ENCODE results near the gene FZD8.

Gene FZD8

DNA sequence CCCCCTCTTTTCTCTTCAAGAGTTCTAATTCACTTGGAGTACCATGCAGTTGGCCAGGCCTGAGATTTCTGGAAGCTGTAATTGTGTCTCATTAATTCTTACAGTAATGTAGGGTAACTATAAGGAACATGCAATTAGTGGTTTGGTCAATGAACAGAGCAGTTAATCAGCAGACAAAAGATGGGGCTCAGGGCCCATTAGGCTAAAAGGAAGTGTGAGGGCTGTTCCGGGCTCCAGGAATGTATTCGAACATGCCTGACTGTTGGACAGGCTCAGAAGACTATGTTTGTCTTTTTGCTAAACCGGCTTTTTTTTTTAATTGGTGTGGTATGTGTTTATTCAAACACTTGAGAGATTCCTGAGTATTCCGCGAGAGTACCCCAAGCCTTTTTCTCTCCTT is 42.5 kb upstream of the FZD8 start:
- TF ChIP-seq EP300 (IDR thresholded peaks at IDR 0.05; ENCODE audit: borderline replicate concordance), result no peak
- TF ChIP-seq FOXM1 (IDR thresholded peaks at IDR 0.05; ENCODE audit: borderline replicate concordance, low read depth), result no peak
- TF ChIP-seq, protein P1, sequence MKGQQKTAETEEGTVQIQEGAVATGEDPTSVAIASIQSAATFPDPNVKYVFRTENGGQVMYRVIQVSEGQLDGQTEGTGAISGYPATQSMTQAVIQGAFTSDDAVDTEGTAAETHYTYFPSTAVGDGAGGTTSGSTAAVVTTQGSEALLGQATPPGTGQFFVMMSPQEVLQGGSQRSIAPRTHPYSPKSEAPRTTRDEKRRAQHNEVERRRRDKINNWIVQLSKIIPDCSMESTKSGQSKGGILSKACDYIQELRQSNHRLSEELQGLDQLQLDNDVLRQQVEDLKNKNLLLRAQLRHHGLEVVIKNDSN (IDR thresholded peaks at IDR 0.05), result no peak
- no peak for TF ChIP-seq TAF1 (IDR thresholded peaks at IDR 0.05; ENCODE audit: low read depth)
- no peak for TF ChIP-seq CEBPB (IDR thresholded peaks at IDR 0.05)
- TF ChIP-seq YY1 (IDR thresholded peaks at IDR 0.05; ENCODE audit: low read depth), result no peak
- TF ChIP-seq ZBTB7A (IDR thresholded peaks at IDR 0.05; ENCODE audit: low read depth), result no peak
- TF ChIP-seq EGR1 (IDR thresholded peaks at IDR 0.05), result no peak
- TF ChIP-seq TCF12 (IDR thresholded peaks at IDR 0.05; ENCODE audit: low read depth), result no peak
- no peak for TF ChIP-seq NFIC (IDR thresholded peaks at IDR 0.05)
- no peak for TF ChIP-seq TEAD4 (IDR thresholded peaks at IDR 0.05)
- no peak for TF ChIP-seq CREB1 (IDR thresholded peaks at IDR 0.05; ENCODE audit: low read depth)
- TF ChIP-seq RAD21 (IDR thresholded peaks at IDR 0.05; ENCODE audit: low read depth), result no peak
- TF ChIP-seq, protein P2, sequence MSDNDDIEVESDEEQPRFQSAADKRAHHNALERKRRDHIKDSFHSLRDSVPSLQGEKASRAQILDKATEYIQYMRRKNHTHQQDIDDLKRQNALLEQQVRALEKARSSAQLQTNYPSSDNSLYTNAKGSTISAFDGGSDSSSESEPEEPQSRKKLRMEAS (IDR thresholded peaks at IDR 0.05), result no peak

DNA sequence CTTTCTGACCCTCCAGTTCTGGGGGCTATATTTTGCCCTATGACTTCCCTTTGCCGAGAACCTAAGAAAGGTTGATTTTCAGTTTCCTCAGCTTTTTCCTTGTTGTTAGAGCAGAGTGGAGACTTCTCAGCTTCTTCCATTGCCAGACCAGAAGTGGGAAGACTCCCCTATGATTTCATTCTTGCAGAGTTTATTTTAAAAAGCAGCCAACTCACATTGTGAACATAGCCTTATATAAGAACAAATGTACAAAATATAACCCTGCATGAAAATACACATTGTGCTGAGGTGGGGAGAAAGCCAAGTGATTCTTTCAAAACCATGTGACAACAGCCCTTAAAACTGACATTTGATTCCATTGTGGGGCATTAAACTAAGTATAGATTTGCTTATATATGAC is 33.8 kb upstream of the FZD8 start:
- TF ChIP-seq EGR1 (IDR thresholded peaks at IDR 0.05) (no peak), ZBTB7A (IDR thresholded peaks at IDR 0.05; ENCODE audit: low read depth) (no peak), REST (IDR thresholded peaks at IDR 0.05; ENCODE audit: low read depth) (no peak), RAD21 (IDR thresholded peaks at IDR 0.05; ENCODE audit: low read depth) (no peak), TEAD4 (IDR thresholded peaks at IDR 0.05) (no peak), CEBPB (IDR thresholded peaks at IDR 0.05) (no peak), FOXM1 (IDR thresholded peaks at IDR 0.05; ENCODE audit: borderline replicate concordance, low read depth) (no peak), NFIC (IDR thresholded peaks at IDR 0.05) (no peak), YY1 (IDR thresholded peaks at IDR 0.05; ENCODE audit: low read depth) (no peak), CREB1 (IDR thresholded peaks at IDR 0.05; ENCODE audit: low read depth) (no peak), EP300 (IDR thresholded peaks at IDR 0.05; ENCODE audit: borderline replicate concordance) (no peak), TCF12 (IDR thresholded peaks at IDR 0.05; ENCODE audit: low read depth) (no peak), TAF1 (IDR thresholded peaks at IDR 0.05; ENCODE audit: low read depth) (no peak)
- TF ChIP-seq, protein P2 (IDR thresholded peaks at IDR 0.05), result no peak
- TF ChIP-seq, protein P1 (IDR thresholded peaks at IDR 0.05), result no peak

- TF ChIP-seq EP300 (IDR thresholded peaks at IDR 0.05; ENCODE audit: borderline replicate concordance) (no peak), NFIC (IDR thresholded peaks at IDR 0.05) (no peak), FOXM1 (IDR thresholded peaks at IDR 0.05; ENCODE audit: borderline replicate concordance, low read depth) (no peak), TCF12 (IDR thresholded peaks at IDR 0.05; ENCODE audit: low read depth) (no peak), REST (IDR thresholded peaks at IDR 0.05; ENCODE audit: low read depth) (no peak), TEAD4 (IDR thresholded peaks at IDR 0.05) (no peak), ZBTB7A (IDR thresholded peaks at IDR 0.05; ENCODE audit: low read depth) (no peak), EGR1 (IDR thresholded peaks at IDR 0.05) (no peak), CREB1 (IDR thresholded peaks at IDR 0.05; ENCODE audit: low read depth) (no peak), TAF1 (IDR thresholded peaks at IDR 0.05; ENCODE audit: low read depth) (no peak), CEBPB (IDR thresholded peaks at IDR 0.05) (no peak), RAD21 (IDR thresholded peaks at IDR 0.05; ENCODE audit: low read depth) (no peak), YY1 (IDR thresholded peaks at IDR 0.05; ENCODE audit: low read depth) (no peak)
- TF ChIP-seq, protein P2 (IDR thresholded peaks at IDR 0.05), result no peak
- TF ChIP-seq, protein P1 (IDR thresholded peaks at IDR 0.05), result no peak
Observed at GRCh38 chr10:35674843-35675242, 32.7 kb upstream of the FZD8 start.

GRCh38 chr10:35668865-35669650 is 27.0 kb upstream of the FZD8 start:
- TF ChIP-seq FOXM1 (IDR thresholded peaks at IDR 0.05; ENCODE audit: borderline replicate concordance, low read depth) (no peak), NFIC (IDR thresholded peaks at IDR 0.05) (no peak), CEBPB (IDR thresholded peaks at IDR 0.05) (no peak), TAF1 (IDR thresholded peaks at IDR 0.05; ENCODE audit: low read depth) (no peak), REST (IDR thresholded peaks at IDR 0.05; ENCODE audit: low read depth) (no peak), TCF12 (IDR thresholded peaks at IDR 0.05; ENCODE audit: low read depth) (no peak), EGR1 (IDR thresholded peaks at IDR 0.05) (no peak), EP300 (IDR thresholded peaks at IDR 0.05; ENCODE audit: borderline replicate concordance) (no peak), RAD21 (IDR thresholded peaks at IDR 0.05; ENCODE audit: low read depth) (no peak)
- TF ChIP-seq, protein P1 (IDR thresholded peaks at IDR 0.05), result no peak

All from Ishikawa (cell line).